Activated naive CD4-positive, alpha-beta T cell treated with anti-CD3 and anti-CD28 coated beads, Interleukin-2, amount 10 ng/mL, durations not matched to agents 7 days and 5 days (primary cell): ENCODE results near the gene FSTL4.

Experiments used
- CTCF ChIA-PET: fragments of 350-600 bp; sonication (Branson Sonifier 250); formaldehyde crosslinking; loops from one replicate; lab custom pipeline; 2021; ENCODE audit warnings: antibody characterized with exemption; lab: Charles Lee
- DNase-seq: peaks from one replicate; pipeline ENCODE4 v3.0.0-alpha.2; 2020
- H3K27ac Mint-ChIP-seq: one replicate; pipeline ENCODE4 v1.8.0; 2021; ENCODE audit warnings: mild to moderate bottlenecking, moderate library complexity, mixed read lengths
- H3K27me3 Mint-ChIP-seq: one replicate; pipeline ENCODE4 v1.8.0; 2021; ENCODE audit warnings: mild to moderate bottlenecking, mixed read lengths
- H3K36me3 Mint-ChIP-seq: one replicate; pipeline ENCODE4 v1.8.0; 2021; ENCODE audit warnings: mixed read lengths
- H3K4me1 Mint-ChIP-seq: one replicate; pipeline ENCODE4 v1.8.0; 2021; ENCODE audit warnings: mixed read lengths
- H3K4me3 Mint-ChIP-seq: one replicate; pipeline ENCODE4 v1.8.0; 2021; ENCODE audit warnings: mild to moderate bottlenecking, moderate library complexity, mixed read lengths
- H3K9me3 Mint-ChIP-seq: one replicate; pipeline ENCODE4 v1.8.0; 2021; ENCODE audit warnings: mixed read lengths

FSTL4 gene

DNA sequence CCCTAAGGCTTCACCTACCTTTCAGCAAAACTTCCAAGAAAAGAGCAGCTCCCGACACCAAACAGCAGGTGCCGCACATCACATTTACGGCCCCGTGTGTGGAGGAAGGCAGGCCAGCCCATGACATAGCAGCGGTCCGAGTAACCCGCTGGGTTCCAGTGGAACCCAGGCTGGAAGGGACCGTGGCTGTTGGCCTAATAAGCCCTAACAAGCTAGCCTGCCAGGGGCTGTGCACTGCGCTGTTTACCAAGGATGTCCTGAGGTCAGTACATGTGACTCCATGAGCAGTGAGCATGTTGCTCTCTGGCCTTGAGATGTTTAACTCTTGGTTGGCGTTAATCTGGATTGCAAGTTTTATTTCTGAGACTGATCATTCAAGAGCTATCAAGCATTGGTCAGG is 131.5 kb downstream of the FSTL4 start:
- CTCF ChIA-PET: no interaction called here
- Mint-ChIP-seq H3K4me1 (no peaks in the 10 kb centered on the region), H3K27me3 (peaks cover 24% of the 10 kb centered on the region), H3K27ac (no peak overlapping the region), H3K4me3 (no peak overlapping the region), H3K9me3 (no peaks in the 10 kb centered on the region), H3K36me3 (no peaks in the 10 kb centered on the region)
- no peak for DNase-seq

DNA sequence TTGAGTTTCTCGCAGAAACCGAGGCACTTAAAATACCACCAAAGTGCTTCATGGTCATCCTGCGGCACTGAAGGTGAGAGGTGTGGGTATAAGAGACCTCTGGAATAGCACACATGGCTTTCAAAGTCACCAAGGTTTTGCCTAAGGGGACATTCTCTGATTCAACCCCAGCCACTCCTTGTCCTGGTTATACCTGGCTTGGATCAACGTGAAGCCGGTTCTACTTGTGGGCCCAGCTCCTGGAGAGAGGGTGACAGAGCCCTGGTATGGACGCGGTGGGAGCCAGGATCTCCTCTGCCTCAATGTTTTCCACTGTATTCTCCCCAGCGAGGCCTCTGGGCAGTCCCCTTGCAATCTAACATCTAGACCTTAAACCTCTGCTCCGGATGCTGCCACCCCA is 132.0 kb downstream of the FSTL4 start:
- Mint-ChIP-seq H3K27ac (no peak overlapping the region), H3K4me1 (no peaks in the 10 kb centered on the region), H3K36me3 (no peaks in the 10 kb centered on the region), H3K4me3 (no peak overlapping the region), H3K27me3 (peaks cover 27% of the 10 kb centered on the region), H3K9me3 (no peaks in the 10 kb centered on the region)
- DNase-seq: no peak
- CTCF ChIA-PET: no interaction called here

DNA sequence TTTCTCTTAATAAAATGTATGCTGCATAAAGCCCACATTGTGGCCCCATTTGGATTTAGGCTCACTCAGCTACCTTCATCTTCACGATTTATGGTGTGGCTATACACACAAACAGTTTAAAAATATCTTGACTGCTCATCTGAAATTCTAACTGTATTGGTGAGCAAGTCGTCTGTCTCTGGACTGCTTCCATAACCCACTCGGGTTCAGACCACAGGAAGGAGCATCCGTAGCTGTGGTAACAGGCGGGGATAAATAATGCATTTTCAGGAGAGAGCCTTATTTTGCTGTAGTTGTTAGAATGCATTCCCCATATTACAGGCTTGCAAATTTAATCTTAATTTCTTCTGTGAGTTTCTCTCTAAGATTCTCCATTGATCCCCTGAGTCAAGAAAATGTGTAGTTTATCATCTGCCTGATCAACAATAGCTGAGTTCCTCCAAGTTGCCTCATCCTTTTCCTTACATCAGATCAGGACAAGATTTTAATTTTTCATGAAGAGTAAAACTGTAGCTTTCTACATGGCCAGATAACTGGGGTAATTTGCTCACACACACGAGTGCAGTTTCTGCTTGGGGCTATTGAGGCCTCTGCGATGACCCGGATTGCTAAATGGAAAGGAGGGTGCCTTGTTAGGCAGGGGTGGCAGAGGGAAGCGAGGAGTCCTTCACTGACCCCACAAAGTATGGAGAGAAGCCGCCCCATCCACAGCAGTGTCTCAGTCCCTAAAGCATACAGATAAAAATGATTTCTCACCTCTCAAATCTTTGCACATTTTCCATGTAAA is 133.9 kb downstream of the FSTL4 start:
- CTCF ChIA-PET: no interaction called here
- H3K27ac Mint-ChIP-seq: no peak overlapping the region
- no peak overlapping the region for H3K4me3 Mint-ChIP-seq

DNA sequence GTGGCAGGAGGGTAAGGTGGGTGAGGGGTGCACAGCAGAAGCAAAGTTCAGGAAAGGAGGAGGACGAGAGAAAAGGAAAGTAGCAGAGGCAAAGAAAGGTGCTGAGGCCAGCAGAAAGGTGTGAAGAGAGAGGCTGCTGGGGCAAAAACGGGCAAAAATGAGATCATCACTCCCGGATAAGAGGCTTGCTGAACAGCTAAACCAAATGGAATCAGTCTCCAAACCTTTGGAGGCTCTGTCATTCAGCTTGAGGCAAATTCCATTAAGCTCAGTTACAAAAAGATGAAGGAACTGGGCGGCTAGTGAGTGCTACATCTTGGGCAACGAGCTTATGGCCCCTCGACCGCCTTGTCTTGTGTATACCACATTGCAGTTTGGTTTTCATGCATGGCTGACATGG is 136.4 kb downstream of the FSTL4 start:
- CTCF ChIA-PET: no interaction called here
- Mint-ChIP-seq H3K27ac (no peak overlapping the region), H3K4me3 (no peak overlapping the region), H3K4me1 (no peaks in the 10 kb centered on the region), H3K9me3 (no peaks in the 10 kb centered on the region), H3K36me3 (no peaks in the 10 kb centered on the region), H3K27me3 (peaks cover 53% of the 10 kb centered on the region)
- DNase-seq: no peak

More for the DNA sequence above, 133.9 kb downstream of the FSTL4 start:
- Mint-ChIP-seq H3K27me3 (peaks cover 41% of the 10 kb centered on the region), H3K9me3 (no peaks in the 10 kb centered on the region), H3K36me3 (no peaks in the 10 kb centered on the region), H3K4me1 (no peaks in the 10 kb centered on the region)
- no peak for DNase-seq

DNA sequence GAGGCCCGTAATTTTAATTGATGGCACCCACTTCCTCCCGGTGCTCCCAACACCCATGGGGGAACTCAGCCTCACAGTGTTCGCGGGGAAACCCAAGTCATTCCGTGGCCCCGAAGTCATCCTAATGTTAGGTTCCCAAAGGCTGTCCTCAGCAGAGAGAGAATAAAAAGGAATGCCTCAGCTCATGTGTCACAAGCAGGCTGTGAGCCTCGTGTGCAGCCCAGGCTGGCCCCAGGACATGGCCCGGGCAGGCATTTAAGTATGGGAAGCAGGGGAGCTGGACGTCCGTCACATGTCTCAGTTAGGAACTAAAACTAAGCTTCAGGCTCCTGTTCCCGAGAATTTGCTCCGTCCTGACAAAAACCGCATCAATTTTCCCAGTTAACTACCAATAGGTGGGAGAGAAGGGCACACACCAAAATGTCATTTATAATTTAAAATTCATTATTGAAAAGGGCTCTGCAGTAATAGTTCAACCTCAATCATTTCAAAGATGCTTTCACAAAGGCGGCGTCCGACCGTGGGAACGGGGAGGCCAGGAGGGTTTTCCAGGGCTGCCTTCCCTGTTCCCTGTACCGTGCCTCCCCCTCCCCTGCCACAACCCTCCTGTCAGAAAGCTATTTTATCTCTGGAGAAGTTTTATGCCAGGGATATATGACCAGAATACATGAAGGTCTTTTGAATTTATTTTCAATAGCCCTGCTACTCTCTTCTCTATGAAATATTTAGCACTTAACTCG is 137.3 kb downstream of the FSTL4 start:
- Mint-ChIP-seq H3K4me3 (no peak overlapping the region), H3K36me3 (no peaks in the 10 kb centered on the region), H3K9me3 (no peaks in the 10 kb centered on the region), H3K27me3 (peaks cover 53% of the 10 kb centered on the region), H3K27ac (no peak overlapping the region), H3K4me1 (no peaks in the 10 kb centered on the region)
- no peak for DNase-seq
- CTCF ChIA-PET: no interaction called here

DNA sequence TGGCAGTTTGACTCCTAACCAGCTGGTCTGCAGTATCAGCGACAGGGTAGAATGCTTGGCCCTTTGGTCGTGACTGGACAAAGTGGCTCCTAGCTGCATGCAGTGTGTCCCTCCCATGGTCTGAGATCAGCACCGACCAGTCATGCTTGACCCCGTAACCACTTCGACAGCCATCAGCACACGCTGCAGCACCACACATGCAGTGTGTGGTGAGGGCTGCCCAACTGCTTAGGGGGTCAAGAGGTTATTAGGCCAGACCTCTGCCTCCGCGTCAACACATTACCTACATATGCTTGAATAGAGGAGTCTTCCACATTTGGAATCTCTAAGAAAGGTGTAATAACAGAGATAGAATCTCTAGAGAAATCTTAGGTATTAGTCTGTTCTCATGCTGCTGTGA is 139.1 kb downstream of the FSTL4 start:
- Mint-ChIP-seq H3K4me1 (no peaks in the 10 kb centered on the region), H3K4me3 (no peak overlapping the region), H3K27ac (no peak overlapping the region), H3K27me3 (peaks cover 49% of the 10 kb centered on the region), H3K9me3 (no peaks in the 10 kb centered on the region), H3K36me3 (no peaks in the 10 kb centered on the region)
- no peak for DNase-seq
- CTCF ChIA-PET: no interaction called here

DNA sequence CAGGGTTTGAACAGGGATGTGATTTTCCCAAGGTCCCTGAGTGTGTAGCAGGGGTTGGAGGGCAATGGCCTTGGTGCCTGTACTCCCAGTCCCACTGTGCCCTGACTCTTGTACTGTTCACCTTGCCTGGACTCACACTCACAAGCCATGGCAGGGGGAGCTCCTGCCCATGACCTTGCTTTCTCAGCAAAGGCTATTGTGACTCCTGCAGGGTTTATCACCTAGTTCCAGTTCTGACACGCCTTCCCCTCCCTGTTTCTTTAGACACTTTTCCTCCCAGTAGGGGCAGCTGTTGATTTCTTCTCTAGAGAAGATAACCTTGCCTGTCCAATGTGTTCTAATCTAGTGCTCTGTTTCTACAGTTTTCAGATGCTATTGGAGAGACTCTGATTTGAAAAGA is 139.5 kb downstream of the FSTL4 start:
- no peak overlapping the region for H3K27ac Mint-ChIP-seq
- H3K4me1 Mint-ChIP-seq: no peaks in the 10 kb centered on the region
- no peaks in the 10 kb centered on the region for H3K9me3 Mint-ChIP-seq
- DNase-seq: no peak
- H3K4me3 Mint-ChIP-seq: no peak overlapping the region
- peaks cover 46% of the 10 kb centered on the region for H3K27me3 Mint-ChIP-seq
- CTCF ChIA-PET: no interaction called here
- no peaks in the 10 kb centered on the region for H3K36me3 Mint-ChIP-seq

DNA sequence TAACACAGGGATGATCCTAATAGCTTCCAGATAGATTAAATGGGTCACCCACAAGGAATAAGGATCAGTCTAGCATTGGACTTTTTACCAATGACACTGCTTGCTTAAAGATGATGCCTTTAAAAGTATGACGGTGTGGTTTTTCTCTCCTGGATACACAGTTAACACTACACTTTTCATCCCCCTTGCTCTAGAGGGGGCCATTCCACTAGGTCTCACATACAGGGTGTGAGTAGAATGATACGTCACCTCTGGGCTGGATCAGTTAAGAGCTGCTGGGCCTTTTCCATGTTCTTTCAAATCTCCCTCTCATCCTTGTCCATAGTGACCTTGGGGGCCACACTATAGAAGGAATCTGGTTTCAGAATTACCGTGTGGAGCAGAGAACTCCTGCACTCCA is 140.6 kb downstream of the FSTL4 start:
- DNase-seq: no peak
- CTCF ChIA-PET: no interaction called here
- Mint-ChIP-seq H3K9me3 (no peaks in the 10 kb centered on the region), H3K36me3 (no peaks in the 10 kb centered on the region), H3K27me3 (peaks cover 45% of the 10 kb centered on the region), H3K4me3 (no peak overlapping the region), H3K4me1 (no peaks in the 10 kb centered on the region), H3K27ac (no peak overlapping the region)

DNA sequence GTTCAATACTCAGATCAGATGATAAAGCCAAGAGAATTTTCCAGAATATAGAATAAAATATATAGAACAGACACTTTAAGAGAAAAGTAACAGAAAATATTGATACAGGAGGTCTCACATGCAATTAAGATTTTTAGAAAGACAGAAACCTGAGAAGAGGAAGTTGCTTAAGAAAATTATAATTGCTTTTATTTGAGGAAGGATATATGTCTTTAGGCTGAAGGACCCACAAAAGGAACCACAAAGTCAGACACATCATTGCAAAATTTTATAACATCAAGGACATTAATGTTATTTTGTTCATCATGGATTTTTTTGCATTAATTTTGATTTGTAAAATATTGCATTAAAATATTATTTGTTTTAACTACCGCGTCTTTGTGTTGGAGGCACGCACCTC is 141.5 kb downstream of the FSTL4 start:
- CTCF ChIA-PET: no interaction called here
- Mint-ChIP-seq H3K9me3 (no peaks in the 10 kb centered on the region), H3K4me3 (no peak overlapping the region), H3K36me3 (no peaks in the 10 kb centered on the region), H3K27me3 (peaks cover 39% of the 10 kb centered on the region), H3K4me1 (peaks cover 2% of the 10 kb centered on the region), H3K27ac (no peak overlapping the region)
- DNase-seq: no peak

DNA sequence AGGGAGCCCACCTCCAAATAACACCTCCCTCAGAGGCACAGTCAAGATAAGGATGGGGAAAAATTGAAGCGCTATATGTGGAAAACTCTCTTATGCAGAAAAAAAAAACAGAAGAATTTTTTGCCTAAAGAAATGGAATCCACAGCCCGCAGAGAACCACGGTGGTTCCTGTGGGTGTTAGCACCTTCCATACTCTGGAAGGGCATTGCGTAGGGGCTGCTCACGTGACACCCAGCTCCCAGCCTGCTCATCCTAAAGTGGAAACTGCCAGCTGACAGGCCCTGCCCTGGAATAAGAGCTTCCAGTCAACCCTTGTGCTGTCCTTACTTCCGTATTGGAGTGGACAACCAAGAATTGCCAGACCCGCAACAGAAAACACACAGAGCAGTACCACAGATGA is 142.5 kb downstream of the FSTL4 start:
- Mint-ChIP-seq H3K27ac (no peak overlapping the region), H3K27me3 (peaks cover 31% of the 10 kb centered on the region), H3K9me3 (no peaks in the 10 kb centered on the region), H3K4me3 (no peak overlapping the region), H3K36me3 (no peaks in the 10 kb centered on the region), H3K4me1 (peaks cover 6% of the 10 kb centered on the region)
- CTCF ChIA-PET: interaction anchor here (0.6 kb wide), 1 partner anchor 774 kb away, joined by 4 read pairs; no protein-coding TSS in a partner anchor
- no peak for DNase-seq

DNA sequence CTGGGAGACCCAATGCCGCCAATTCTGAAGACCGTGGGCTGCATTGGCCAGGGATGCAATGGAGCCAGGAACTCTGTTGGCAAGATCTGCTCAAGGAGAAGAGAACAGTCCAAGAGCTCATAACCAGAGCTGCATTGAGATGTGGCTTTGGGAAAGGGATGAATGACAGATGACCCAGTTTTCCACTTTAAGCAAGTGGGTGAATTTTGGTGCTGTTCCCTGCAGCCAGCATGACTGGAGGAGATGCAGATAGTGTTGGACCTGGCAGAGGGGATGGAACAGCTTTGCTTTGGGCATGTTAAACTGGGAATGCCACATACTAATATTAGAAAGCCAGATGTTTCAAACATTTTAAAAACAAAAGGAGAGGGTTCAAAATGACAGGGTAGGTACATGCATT is 143.1 kb downstream of the FSTL4 start:
- CTCF ChIA-PET: no interaction called here
- Mint-ChIP-seq H3K27ac (no peak overlapping the region), H3K36me3 (no peaks in the 10 kb centered on the region)

DNA sequence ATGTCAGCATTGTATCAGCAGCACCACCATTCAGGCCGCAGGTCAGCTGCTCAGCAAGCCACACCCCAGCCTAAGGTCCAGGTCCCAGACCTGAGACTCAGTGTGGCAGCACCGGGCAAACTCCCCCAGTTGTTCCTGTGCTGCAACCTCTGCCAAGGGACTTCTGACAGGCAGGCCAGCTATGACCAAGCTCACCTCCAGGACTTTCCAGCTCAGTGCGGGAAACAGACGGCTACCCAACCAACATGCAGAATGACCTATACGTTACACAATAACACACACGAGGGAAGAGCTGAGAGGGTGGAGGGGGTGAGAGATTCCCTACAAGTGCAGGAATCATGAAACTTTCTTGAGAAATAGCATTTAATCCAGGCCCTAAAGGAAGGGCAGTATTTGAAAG is 143.7 kb downstream of the FSTL4 start:
- H3K27me3 Mint-ChIP-seq: peaks cover 19% of the 10 kb centered on the region
- H3K4me1 Mint-ChIP-seq: peaks cover 6% of the 10 kb centered on the region
- H3K27ac Mint-ChIP-seq: no peak overlapping the region
- H3K4me3 Mint-ChIP-seq: no peak overlapping the region
- CTCF ChIA-PET: no interaction called here
- H3K9me3 Mint-ChIP-seq: no peaks in the 10 kb centered on the region
- no peak for DNase-seq
- H3K36me3 Mint-ChIP-seq: no peaks in the 10 kb centered on the region

More for the DNA sequence above, 143.1 kb downstream of the FSTL4 start:
- Mint-ChIP-seq H3K4me1 (peaks cover 6% of the 10 kb centered on the region), H3K4me3 (no peak overlapping the region), H3K9me3 (no peaks in the 10 kb centered on the region), H3K27me3 (peaks cover 26% of the 10 kb centered on the region)
- DNase-seq: no peak

DNA sequence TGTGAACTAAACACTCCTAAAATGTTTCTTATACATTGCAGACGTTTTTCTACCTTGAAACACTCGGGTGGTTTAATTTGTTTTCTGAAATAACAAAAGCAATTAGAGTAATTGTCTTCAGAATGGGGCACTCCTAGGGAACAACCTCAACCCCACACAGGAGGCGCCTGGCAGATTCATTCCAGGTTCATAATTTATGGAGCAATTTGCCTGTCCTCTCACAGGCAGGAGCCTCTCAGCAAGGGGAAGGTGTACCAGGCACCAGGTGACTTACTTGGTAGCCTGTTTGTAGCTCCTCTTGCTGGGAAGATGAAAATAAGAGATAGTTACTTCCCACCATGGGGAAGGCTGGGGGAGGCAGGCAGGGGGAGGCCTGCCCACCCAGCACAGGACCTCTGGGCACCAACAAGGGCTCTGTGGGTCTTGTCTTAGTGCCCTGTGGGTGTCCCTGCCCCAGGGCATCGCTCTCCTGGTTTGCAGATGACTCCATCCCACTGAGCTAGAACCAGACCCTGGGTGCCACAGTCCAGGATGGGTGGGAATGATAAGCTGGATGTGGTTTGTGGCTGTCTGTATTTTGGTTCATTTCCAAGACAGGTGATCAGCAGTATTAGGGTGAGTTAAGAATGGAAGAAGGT is 144.4 kb downstream of the FSTL4 start:
- H3K27me3 Mint-ChIP-seq: peaks cover 12% of the 10 kb centered on the region
- DNase-seq: no peak
- H3K27ac Mint-ChIP-seq: no peak overlapping the region
- no peaks in the 10 kb centered on the region for H3K9me3 Mint-ChIP-seq
- CTCF ChIA-PET: no interaction called here
- no peak overlapping the region for H3K4me3 Mint-ChIP-seq
- peaks cover 6% of the 10 kb centered on the region for H3K4me1 Mint-ChIP-seq
- no peaks in the 10 kb centered on the region for H3K36me3 Mint-ChIP-seq

DNA sequence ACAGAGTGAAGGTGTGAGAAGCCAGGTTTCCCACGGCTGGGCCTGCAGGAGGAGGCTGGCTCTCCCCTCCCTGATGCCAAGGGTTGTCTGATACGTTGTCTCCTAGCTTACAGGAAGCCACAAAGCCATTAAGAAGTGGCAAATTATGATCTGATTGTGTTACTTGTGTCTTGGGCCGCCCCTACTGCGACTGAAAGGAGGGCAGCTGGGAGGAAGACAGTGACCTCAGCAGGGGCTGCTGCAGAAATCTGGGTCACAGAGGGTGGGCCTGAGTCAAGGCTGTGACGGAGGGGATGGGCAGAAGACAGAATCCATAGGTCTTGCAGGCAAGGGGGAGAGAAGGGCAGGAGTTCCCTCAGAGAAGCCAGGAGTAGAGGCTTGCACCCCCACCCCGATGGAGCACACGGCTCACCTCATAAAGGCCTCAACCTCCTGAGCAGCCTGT is 145.0 kb downstream of the FSTL4 start:
- H3K27ac Mint-ChIP-seq: no peak overlapping the region
- CTCF ChIA-PET: no interaction called here
- peaks cover 9% of the 10 kb centered on the region for H3K27me3 Mint-ChIP-seq
- no peak overlapping the region for H3K4me3 Mint-ChIP-seq
- DNase-seq: no peak
- peaks cover 6% of the 10 kb centered on the region for H3K4me1 Mint-ChIP-seq
- H3K9me3 Mint-ChIP-seq: no peaks in the 10 kb centered on the region
- H3K36me3 Mint-ChIP-seq: no peaks in the 10 kb centered on the region
